IPS-18c (cell line): ENCODE data around the gene SULF2.

Experiments
- H3K4me3 ChIP-seq: 2 replicates; pipeline ENCODE4 v1.7.0; 2013; ENCODE audit warnings: low read depth, mild to moderate bottlenecking, low read length, moderate library complexity; ENCODE audit not compliant: insufficient read depth
- H3K9me3 ChIP-seq: one replicate; pipeline ENCODE4 v1.6.1; 2013; ENCODE audit warnings: mild to moderate bottlenecking, low read length, moderate library complexity; ENCODE audit not compliant: control insufficient read depth, insufficient read depth

Gene SULF2

DNA sequence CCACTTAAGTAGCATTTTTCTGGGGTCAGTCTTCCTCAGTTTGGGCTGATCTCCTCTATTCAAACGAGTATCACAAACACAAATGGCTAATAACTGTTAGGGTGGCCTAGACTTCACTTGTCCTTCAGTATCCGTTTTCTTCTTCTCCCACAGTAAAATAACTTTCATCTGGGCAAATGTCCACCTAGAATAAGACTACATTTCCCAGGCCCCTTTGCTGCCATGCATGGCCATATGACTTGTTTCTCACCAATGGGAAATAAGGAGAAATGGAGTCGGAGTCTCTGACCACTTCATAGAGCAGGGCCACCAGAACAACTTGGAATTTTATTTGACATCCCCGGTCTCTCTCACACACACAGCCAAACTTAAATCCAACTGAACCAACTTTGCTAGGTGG lies 51.4 kb downstream of the SULF2 start:
- H3K4me3 ChIP-seq = no peak overlapping the region

DNA sequence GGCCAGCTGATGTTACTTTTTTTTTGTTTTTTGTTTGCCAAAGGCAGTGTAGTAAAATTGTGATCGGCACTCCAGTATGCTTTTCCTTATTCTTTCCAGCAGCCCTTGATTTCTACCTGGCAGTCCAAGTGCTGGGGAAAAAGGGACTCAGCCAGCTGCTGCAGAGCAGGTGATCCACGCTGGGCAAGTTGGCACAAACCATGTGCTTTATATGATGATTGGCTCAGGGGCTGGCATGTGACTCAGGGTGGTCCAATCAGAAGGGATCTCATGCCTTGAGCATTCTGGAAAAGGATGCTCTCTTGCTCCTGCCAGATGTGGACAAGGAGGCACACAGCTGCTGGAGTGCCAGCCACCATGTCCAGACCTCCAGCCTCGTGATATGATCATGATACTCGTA lies 54.5 kb downstream of the SULF2 start:
- H3K4me3 ChIP-seq = no peak overlapping the region
- H3K9me3 ChIP-seq = peaks cover 2% of the 10 kb centered on the region

More for the DNA sequence above, 51.4 kb downstream of the SULF2 start:
- peaks cover 2% of the 10 kb centered on the region for H3K9me3 ChIP-seq

DNA sequence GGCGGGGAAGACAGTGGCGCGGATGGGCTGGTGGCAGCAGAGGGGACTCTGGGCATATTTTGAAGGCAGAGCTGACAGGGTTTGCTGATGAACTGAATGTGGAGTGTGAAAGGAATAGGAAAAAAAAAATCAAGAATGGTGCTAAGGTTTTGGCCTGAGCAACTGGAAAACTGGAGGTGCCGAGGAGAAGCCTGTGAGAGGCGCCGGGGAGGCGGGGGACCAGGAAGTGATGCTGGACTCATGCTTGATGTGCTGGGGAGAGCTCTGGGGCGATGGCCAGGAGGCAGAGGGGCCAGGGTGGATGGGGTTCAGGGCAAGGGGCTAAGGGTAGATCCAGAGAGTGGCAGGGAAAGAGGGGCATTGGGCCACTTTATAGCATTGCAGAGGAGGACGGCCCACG lies 55.8 kb downstream of the SULF2 start:
- no peak overlapping the region for H3K4me3 ChIP-seq
- no peaks in the 10 kb centered on the region for H3K9me3 ChIP-seq

DNA sequence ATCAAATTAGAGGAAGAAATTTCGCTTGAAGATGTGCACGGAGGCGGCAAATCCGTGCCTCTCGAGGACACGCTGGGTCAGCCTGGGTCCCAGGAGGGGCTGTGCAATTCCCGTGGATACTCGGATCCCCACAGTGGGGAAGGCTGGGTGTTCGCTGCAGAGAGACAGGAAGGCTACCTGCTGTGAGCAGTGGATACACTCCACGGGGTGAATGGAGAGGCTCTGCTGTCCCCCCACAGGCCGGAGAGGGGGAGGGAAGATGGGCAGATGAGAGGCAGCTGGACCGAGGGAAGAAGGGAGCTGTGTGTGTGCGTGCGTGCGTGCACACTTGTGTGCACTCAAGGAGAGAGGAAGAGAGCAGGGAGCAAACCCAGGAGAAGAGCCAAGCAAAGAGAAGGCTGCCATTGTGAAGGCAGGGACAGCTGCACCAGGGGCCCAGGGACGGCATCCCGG lies 57.3 kb downstream of the SULF2 start:
- Histone ChIP-seq H3K4me3 (no peak overlapping the region), H3K9me3 (no peaks in the 10 kb centered on the region)

DNA sequence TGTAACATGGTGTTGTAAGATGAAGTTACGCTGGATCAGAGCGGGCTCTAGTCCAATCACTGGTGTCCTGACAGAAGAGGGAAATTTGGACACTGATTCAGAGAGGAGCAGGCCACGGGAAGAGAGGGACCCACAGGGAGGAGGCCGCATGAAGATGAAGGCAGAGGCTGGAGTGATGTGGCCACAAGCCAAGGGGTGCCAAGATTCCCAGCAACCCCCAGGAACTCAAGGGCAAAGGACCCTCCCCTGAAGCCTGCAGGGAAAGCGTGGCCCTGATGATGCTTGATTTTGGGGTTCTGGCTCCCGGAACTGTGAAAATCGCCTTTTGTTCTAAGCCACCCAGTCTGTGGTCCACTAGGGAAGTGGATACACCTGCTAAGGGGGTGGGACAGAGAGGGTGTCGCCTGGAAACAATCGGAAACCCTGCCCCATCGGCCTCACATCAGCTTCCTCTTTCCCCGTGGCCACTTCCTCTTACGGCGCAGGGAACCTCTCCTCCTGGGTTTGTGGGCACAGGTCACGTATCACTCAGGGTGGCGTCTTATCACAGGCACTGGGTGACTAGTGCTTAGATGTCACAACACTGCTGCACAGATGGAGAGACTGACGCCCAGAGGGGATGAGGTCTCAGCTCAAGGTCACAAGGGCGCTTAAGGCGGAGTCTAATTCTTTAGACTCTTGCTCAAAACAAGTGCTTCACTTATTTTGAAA lies 58.0 kb downstream of the SULF2 start:
- no peak overlapping the region for H3K4me3 ChIP-seq
- H3K9me3 ChIP-seq = no peaks in the 10 kb centered on the region

DNA sequence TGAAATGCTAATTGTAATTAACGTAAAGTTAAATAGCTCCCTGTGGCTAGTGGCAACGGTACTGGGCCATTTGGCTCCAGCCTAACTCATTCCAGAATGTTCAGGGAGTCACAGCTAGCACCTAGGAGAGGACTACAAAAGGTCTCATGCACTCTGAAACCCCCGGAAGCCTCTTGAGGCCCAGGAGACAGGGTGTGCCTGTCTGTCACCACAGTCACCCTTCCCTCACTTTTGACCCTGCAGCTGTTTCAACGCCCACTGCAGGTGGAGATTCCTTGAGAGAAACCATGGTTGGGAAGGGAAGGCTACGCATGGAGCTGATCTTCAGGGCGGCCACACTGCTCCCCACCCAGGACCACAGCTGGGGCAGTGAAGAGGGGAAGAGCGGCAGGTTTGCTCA lies 58.6 kb downstream of the SULF2 start:
- no peaks in the 10 kb centered on the region for H3K9me3 ChIP-seq
- H3K4me3 ChIP-seq = no peak overlapping the region

DNA sequence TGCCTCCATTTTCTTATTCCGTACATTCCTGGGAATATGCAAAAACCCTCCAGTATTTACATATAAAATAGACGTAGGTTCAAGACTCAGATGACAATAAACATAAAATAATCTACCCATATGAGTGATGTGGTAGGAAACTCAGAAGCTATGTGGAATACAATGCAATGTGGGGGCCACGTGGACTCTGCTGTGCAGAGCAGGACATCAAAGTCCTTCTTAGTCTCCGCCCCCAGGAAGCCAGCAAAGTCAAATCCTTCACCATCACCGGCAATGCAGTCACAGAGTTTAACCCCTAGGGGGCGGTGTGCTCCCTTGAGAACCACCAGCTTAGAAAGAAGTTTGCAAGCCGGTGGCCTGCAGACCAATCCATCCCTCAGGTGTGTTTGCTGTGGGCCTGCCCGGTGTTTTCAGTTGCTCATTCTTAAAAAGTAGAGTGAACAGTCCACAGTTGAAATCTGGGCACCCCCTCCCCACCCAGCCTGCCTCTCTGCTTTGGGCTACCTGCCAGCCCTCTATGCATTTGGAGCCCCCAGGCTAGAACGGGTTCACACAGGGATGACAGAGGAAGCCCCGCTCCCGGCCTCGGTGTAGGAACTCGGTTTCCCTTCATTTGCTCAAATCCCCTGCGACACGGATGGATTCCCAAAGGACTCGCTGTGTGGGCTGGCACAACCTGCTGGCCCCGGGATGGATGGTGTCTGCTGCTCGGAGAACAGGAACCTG lies 59.9 kb downstream of the SULF2 start:
- H3K9me3 ChIP-seq = no peaks in the 10 kb centered on the region
- H3K4me3 ChIP-seq = no peak overlapping the region

DNA sequence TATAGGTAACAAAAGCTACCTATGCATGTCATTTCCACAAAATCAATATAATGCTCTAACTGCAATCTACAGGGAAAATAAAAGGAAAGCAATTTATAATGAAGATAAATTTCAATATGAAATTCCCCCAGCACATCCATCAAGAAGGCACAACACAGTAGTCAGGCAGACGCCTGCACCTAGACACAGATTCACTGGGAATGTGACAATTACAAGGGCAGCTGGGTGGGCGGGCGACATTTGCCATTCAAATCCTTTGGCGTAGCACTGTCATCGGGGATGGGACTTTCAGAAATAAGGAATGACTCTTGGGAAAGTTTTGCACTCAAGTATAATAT lies 60.4 kb downstream of the SULF2 start:
- no peak overlapping the region for H3K4me3 ChIP-seq
- H3K9me3 ChIP-seq = no peaks in the 10 kb centered on the region

DNA sequence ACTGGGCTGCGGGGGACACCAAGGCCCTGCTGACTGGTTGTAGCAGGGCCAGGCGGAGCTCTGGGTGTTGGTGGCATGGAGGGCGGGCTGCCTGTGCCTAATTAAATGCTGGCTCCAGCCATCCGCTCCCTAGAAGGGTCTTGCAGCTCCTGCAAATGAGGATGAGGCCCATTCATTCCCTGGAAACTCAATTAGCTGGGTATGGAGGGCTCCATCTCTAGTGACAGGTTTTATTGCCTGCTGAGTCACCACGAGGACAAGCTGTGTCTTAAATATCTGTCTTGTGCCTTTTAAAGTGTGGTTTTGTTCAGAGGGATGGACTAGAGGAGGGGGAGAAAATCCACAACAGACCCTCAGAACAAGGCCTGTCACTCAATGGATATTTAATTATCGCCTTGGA lies 60.9 kb downstream of the SULF2 start:
- no peaks in the 10 kb centered on the region for H3K9me3 ChIP-seq
- H3K4me3 ChIP-seq = no peak overlapping the region

DNA sequence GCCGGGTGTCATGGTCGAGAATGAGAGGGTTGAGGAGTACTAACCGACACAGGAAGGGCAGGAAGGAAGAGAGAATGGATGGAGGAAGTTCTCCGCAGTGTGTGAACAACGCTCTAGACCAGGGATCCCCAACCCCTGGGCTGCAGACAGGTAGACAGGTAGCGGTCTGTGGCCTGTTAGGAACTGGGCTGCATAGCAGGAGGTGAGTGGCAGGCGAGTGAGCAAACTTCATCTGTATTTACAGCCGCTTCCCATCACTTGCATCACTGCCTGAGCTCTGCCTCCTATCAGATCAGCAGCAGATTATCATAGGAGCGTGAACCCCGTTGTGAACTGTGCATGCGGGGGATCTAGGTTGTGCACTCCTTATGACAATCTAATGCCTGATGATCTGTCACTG lies 62.0 kb downstream of the SULF2 start:
- H3K9me3 ChIP-seq = no peaks in the 10 kb centered on the region
- no peak overlapping the region for H3K4me3 ChIP-seq

DNA sequence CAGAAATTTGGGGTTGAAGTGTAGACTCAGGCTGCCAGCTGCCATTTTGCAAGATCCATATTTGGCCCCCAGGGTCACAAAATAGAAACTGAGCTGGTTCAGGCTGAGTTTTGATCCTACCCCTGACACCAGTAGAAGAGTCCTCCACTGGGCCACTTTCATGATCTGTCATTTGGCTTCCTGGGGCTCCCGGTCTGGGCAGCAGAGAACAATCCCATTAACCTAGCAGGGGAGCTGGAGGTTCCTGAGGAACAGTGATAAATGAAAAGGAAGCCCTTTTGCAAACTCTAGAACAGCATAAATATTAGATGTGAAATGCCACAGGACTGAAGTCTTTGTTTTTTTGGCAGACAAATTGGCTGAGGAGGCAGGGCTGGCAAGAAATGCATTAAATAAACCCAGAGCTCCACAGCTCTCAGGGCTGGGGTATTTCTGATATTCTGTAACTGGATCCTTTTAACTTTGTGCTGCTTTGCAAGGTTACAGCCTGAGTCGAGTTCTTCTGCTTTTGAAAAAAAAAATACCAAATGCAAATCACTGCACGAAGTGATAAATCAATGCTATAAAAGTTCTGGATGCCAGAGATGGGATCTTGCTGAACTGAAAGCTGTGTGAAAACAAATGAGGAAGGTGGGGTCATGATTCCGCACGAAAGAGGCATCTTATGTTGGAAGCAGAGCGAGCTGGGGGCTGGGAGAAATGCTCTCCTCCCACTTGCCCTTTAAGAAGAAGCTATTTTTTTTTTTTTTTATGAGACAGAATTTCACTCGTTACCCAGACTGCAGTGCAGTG lies 64.4 kb downstream of the SULF2 start:
- Histone ChIP-seq H3K9me3 (no peaks in the 10 kb centered on the region), H3K4me3 (no peak overlapping the region)

DNA sequence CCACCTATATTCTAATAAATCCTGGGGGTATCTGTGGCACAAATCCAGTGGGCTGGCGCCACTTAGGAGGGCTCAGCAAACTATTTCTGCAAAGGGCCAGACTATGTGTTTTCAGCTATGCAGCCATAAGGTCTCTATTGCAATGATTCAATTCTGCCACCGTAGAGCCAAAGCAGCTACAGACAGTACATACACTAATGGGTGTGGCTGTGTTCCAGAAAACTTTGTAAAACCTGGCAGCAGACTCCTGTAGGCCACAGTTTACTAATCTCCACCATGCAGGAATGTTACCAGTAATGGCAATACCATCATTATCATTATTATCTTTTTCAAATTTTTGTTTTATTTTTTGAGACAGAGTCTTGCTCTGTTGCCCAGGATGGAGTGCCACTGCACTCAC lies 65.7 kb downstream of the SULF2 start:
- Histone ChIP-seq H3K4me3 (no peak overlapping the region), H3K9me3 (no peaks in the 10 kb centered on the region)

DNA sequence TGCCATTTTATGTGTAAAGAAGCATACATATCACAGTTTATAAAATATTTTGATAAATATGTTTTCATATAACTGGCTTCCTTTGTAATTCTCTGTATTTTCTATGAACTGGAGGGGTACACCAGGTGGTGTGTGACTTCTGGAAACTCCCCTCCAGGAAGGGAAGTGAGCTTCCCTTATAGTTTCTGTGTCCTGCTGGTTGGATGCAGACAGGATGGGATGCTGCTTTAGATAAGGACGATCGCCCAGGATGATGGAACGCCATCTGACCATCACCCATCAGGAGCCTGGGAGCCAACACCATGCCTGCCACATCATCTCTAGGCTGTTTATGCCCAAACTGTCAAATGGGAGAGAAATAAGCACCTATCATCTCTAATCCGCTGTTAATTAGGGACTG lies 66.1 kb downstream of the SULF2 start:
- Histone ChIP-seq H3K9me3 (no peaks in the 10 kb centered on the region), H3K4me3 (no peak overlapping the region)

DNA sequence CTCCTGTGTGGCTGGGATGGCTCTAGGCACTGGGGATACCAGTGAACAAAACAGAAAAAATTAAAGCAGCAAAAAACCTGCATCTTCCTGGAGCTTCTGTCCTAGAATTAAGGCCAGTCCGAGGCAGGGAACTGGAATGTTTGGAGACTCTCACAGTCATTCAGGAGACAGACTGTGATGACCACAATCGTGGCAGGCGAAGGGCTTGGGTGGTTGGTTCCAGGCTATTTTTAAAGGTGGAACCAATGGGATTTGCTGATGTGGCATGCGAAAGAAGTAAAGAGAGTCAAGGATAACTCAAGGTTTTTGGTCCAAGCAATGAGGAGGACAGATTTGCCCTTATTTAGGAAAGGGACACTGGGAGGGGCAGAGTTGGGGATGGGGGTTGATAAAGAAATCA lies 66.9 kb downstream of the SULF2 start:
- Histone ChIP-seq H3K4me3 (no peak overlapping the region), H3K9me3 (no peaks in the 10 kb centered on the region)

DNA sequence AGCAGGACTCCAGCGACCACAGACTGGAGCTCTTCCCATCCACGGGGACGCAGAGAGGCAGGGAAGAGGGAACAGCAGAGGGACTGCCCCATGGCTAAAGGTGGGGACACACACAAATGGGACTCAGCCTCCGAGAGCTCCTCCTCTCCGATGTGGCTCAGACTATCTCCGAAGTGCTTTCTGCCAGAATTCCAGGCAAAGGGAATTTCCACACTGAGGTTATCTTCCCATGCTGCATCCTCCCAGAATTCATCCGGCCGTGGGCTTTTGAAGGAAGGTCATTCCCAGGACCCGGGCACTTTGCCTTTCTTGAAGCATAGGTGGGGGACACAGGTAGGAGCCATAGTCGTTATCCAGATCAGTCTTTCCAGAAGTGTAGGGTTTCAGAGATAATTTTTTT lies 67.9 kb downstream of the SULF2 start:
- no peak overlapping the region for H3K4me3 ChIP-seq
- H3K9me3 ChIP-seq = no peaks in the 10 kb centered on the region

DNA sequence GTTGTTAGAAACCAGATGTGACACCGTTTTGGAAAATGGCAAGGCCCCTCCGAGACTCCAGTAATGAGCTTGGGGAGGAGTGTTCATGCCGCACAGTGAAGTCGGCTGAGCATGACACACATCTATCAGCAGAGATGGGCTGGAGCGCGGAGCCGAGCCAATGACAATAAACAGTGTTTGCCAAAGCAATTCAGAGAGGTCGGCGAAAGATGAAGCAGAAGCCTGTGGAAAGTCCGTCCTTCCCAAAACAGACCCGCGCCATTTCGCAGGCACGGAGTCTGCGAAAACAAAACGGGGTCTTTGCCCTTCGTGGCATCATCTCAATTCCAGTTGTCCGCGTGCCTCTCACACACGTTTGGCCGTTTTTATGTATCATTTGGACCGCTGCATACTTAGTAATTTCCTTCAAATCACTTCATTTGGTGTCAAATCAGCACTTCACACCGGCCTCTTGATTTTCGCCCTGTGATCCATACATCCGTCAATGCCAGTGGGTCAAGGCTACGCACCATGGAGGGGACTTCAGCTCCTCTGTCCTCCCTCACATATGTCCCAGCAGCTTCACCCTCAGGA lies 71.3 kb downstream of the SULF2 start:
- H3K4me3 ChIP-seq = no peak overlapping the region
- no peaks in the 10 kb centered on the region for H3K9me3 ChIP-seq

DNA sequence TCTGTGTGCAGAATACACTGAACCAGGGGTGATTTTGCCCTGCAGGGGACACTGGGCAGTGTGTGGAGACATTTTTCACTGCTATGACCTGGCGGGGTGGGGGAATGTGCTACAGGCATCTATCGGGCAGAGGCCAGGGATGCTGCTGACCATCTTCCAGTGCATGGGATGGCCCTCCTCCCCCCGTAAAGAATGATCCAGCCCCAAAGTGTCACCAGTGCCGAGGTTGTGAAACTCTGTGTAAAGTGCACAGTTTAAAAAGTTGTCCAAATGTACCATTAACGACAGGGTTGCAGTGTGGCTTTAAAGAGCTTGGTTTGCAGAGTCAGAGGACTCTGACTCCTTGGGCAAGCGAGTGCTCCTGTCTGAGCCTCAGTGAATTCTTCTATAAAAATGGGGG lies 72.1 kb downstream of the SULF2 start:
- Histone ChIP-seq H3K9me3 (no peaks in the 10 kb centered on the region), H3K4me3 (no peak overlapping the region)
